ENCODE results near the gene CGNL1.

GRCh38 chr15:57477736-57478522, 101.6 kb downstream of the CGNL1 start:
- TF ChIP-seq CTCF (tag by site-specific recombination; IDR thresholded peaks at IDR 0.05) (no peak), ZNF174 (tag by site-specific recombination; IDR thresholded peaks at IDR 0.05) (no peak), ZNF521 (tag by site-specific recombination; IDR thresholded peaks at IDR 0.05) (no peak), ZNF670 (tag by site-specific recombination; IDR thresholded peaks at IDR 0.05; ENCODE audit: low read depth) (no peak), REPIN1 (tag by site-specific recombination; IDR thresholded peaks at IDR 0.05; ENCODE audit: low read depth) (no peak), ZSCAN18 (tag by site-specific recombination; IDR thresholded peaks at IDR 0.05) (no peak), SP2 (tag by site-specific recombination; IDR thresholded peaks at IDR 0.05) (no peak), ZNF311 (tag by site-specific recombination; IDR thresholded peaks at IDR 0.05; ENCODE audit: borderline replicate concordance) (no peak), ZNF18 (tag by site-specific recombination; IDR thresholded peaks at IDR 0.05) (no peak)
